SK-N-SH (cell line): ENCODE measurements around the gene TFB2M. TPM values are rescaled to one million over a fixed set of nuclear protein-coding genes. Genes with fewer than 3 reads are reported as not detected.
A peak's percentile ranks its signal among the peaks of the same experiment; 100 is the strongest.
"Not testable (repeated sequence)": the region's sequence is repeated elsewhere in the genome, so short reads cannot be mapped to it uniquely, and the experiment has no call there.

Experiments used
- CTCF ChIA-PET: fragments of 300-600, 350-600 bp; formaldehyde crosslinking; extraction: SDS; loops from one replicate; lab custom pipeline; 2021; lab: Yijun Ruan, JAX
- POLR2A ChIA-PET: fragments of 350-600 bp; sonication (Branson Sonifier 250); formaldehyde crosslinking; extraction: SDS; loops from one replicate; lab custom pipeline; 2020; ENCODE audit warnings: antibody characterized with exemption, inconsistent platforms; lab: Yijun Ruan, JAX
- DNase-seq: peaks from one replicate; pipeline ENCODE4 v3.0.0; 2012
- H2AFZ ChIP-seq: fragments of 200-600 bp; sonication (generic); 2 replicates; pipeline ENCODE4 v1.8.1; 2016; ENCODE audit warnings: antibody characterized with exemption, mild to moderate bottlenecking, low read depth
- H3F3A ChIP-seq: fragments of 200-600 bp; sonication (generic); replicated peaks from 2 replicates; pipeline ENCODE3; 2016; ENCODE audit warnings: antibody characterized with exemption, mild to moderate bottlenecking; ENCODE audit not compliant: insufficient read depth
- H3K27ac ChIP-seq, 2 experiments: fragments of 200-500 bp in 1 of 2; fragments of 200-600 bp in 1 of 2; sonication (Bioruptor generic) in 1 of 2; sonication (generic), shearing (Covaris generic) in 1 of 2; 2 replicates each; pipeline versions ENCODE4 v1.5.1 to v1.6.1; 2014 to 2016; ENCODE audit warnings: low read depth in 2 of 2, inconsistent platforms in 1 of 2, low read length in 1 of 2, mild to moderate bottlenecking in 1 of 2, mixed read lengths in 1 of 2
- H3K27me3 ChIP-seq: fragments of 200-600 bp; sonication (generic), shearing (Covaris generic); 2 replicates; pipeline ENCODE4 v1.6.1; 2016; ENCODE audit warnings: mixed run types; ENCODE audit not compliant: insufficient read depth
- H3K36me3 ChIP-seq, 2 experiments: fragments of 200-500 bp in 1 of 2; fragments of 200-600 bp in 1 of 2; sonication (Bioruptor generic) in 1 of 2; sonication (generic) in 1 of 2; replicated peaks in 1 of 2; 2 replicates each; pipeline versions ENCODE3 to v1.5.1; 2014 to 2016; ENCODE audit warnings: low read length in 1 of 2, mild to moderate bottlenecking in 1 of 2; ENCODE audit not compliant: insufficient read depth in 2 of 2, control insufficient read depth in 1 of 2
- H3K4me1 ChIP-seq, 2 experiments: fragments of 200-500 bp in 1 of 2; fragments of 200-600 bp in 1 of 2; sonication (Bioruptor generic) in 1 of 2; sonication (generic), shearing (Covaris generic) in 1 of 2; 2 replicates each; pipeline versions ENCODE4 v1.5.1 to v1.6.1; 2014 to 2016; ENCODE audit warnings: low read depth in 1 of 2, low read length in 1 of 2, mixed run types in 1 of 2; ENCODE audit not compliant: insufficient read depth in 2 of 2, control insufficient read depth in 1 of 2
- H3K4me2 ChIP-seq: fragments of 200-600 bp; sonication (generic), shearing (Covaris generic); 2 replicates; pipeline ENCODE4 v1.6.1; 2017; ENCODE audit warnings: mixed run types
- H3K4me3 ChIP-seq, 2 experiments: fragments of 200-500 bp in 1 of 2; fragments of 200-600 bp in 1 of 2; sonication (Bioruptor generic) in 1 of 2; sonication (generic), shearing (Covaris generic) in 1 of 2; 2 replicates each; pipeline versions ENCODE4 v1.5.1 to v1.8.1; 2014 to 2016; ENCODE audit warnings: low read depth in 2 of 2, inconsistent platforms in 1 of 2, low read length in 1 of 2, mild to moderate bottlenecking in 1 of 2, mixed read lengths in 1 of 2, moderate library complexity in 1 of 2
- H3K79me2 ChIP-seq: fragments of 200-600 bp; sonication (generic); 2 replicates; pipeline ENCODE4 v1.8.1; 2017; ENCODE audit warnings: mild to moderate bottlenecking; ENCODE audit not compliant: insufficient read depth
- H3K9ac ChIP-seq: fragments of 200-600 bp; sonication (generic); 2 replicates; pipeline ENCODE4 v1.6.1; 2017; ENCODE audit warnings: mixed run types
- H3K9me2 ChIP-seq: fragments of 200-600 bp; sonication (generic); 2 replicates; pipeline ENCODE4 v1.6.1; 2017; ENCODE audit warnings: mixed run types
- H3K9me3 ChIP-seq: fragments of 200-600 bp; sonication (generic); 2 replicates; pipeline ENCODE4 v1.6.1; 2017; ENCODE audit warnings: mixed run types, mild to moderate bottlenecking, moderate library complexity
- H4K20me1 ChIP-seq: fragments of 200-600 bp; sonication (generic); 2 replicates; pipeline ENCODE4 v1.6.1; 2017; ENCODE audit warnings: mild to moderate bottlenecking, mixed run types; ENCODE audit not compliant: insufficient read depth
- EP300 ChIP-seq, 2 experiments: IDR thresholded peaks; 2 replicates each; pipeline versions ENCODE4 v1.4.0 to v1.6.1; 2012; ENCODE audit warnings: borderline replicate concordance in 1 of 2, low read depth in 1 of 2, low read length in 1 of 2
- FOSL2 ChIP-seq: IDR thresholded peaks from 2 replicates; pipeline ENCODE4 v1.4.0; 2012; ENCODE audit warnings: low read depth, mild to moderate bottlenecking, moderate library complexity, borderline replicate concordance
- IRF3 ChIP-seq: fragments of 150-350 bp; IDR thresholded peaks from 2 replicates; pipeline ENCODE4 v1.6.1; 2016; ENCODE audit warnings: mild to moderate bottlenecking, low read depth, low read length
- JUND ChIP-seq: IDR thresholded peaks from 2 replicates; pipeline ENCODE4 v1.4.0; 2012
- MEF2A ChIP-seq: IDR thresholded peaks from 2 replicates; pipeline ENCODE4 v1.4.0; 2012; ENCODE audit warnings: low read depth, borderline replicate concordance
- NFIC ChIP-seq: IDR thresholded peaks from 2 replicates; pipeline ENCODE4 v1.4.0; 2012; ENCODE audit warnings: borderline replicate concordance
- PBX3 ChIP-seq: IDR thresholded peaks from 2 replicates; pipeline ENCODE4; 2012
- RXRA ChIP-seq: IDR thresholded peaks from 2 replicates; pipeline ENCODE4 v1.4.0; 2012; ENCODE audit warnings: low read depth, mild to moderate bottlenecking, borderline replicate concordance
- SMC3 ChIP-seq: IDR thresholded peaks from 2 replicates; pipeline ENCODE4 v1.6.1; 2012; ENCODE audit warnings: low read depth, low read length, improper control_type of control experiment
- TCF12 ChIP-seq: IDR thresholded peaks from 2 replicates; pipeline ENCODE4 v1.4.0; 2012
- TEAD4 ChIP-seq: IDR thresholded peaks from 2 replicates; pipeline ENCODE4 v1.4.0; 2012; ENCODE audit warnings: mild to moderate bottlenecking, borderline replicate concordance; ENCODE audit not compliant: insufficient read depth
- WGBS: methylation state at CpG from one replicate; pipeline ENCODE4 v1.1.6; 2017; ENCODE audit warnings: low lambda C conversion rate; 5-methylcytosine and 5-hydroxymethylcytosine counted together
- polyA plus RNA-seq, 3 experiments: library from polyadenylated mRNA; depleted of rRNA; stranded (reverse); fragments of >200 nt; gene quantifications; 2 replicates each; pipeline ENCODE4 v1.2.3, GENCODE V29; 2012
- TF ChIP-seq, protein P1 (sequence below): fragments of 200-600 bp; sonication (generic); IDR thresholded peaks from 2 replicates; pipeline ENCODE4 v1.6.1; 2017; ENCODE audit warnings: antibody characterized with exemption, mild to moderate bottlenecking, moderate library complexity

TFB2M gene
- polyA plus RNA-seq, 1 of the 3 experiments (the other 2 are of a cell fraction), result 17.3 TPM

GRCh38 chr1:246589919-246590318 is 23.9 kb upstream of the TFB2M start:
- POLR2A ChIA-PET, H2AFZ ChIP-seq, H3K4me2 ChIP-seq, H3K9me3 ChIP-seq, H4K20me1 ChIP-seq, DNase-seq, H3K9ac ChIP-seq, H3K9me2 ChIP-seq, H3K27me3 ChIP-seq, H3K4me3 ChIP-seq: not testable (repeated sequence)
- H3K27ac ChIP-seq, result peak overlapping the region; percentile 56 to 85; a peak in 2 of 4 replicates
- peaks cover 83% of the 10 kb centered on the region for H3K79me2 ChIP-seq
- peaks cover 46% of the 10 kb centered on the region for H3F3A ChIP-seq
- CTCF ChIA-PET, result interaction anchor here (0.8 kb wide), 1 partner anchor 11 kb away, joined by 3 read pairs; no protein-coding TSS in a partner anchor
- peaks cover 10 to 20% of the 10 kb centered on the region in 2 experiments for H3K4me1 ChIP-seq
- WGBS, result 97% methylated on average over 10 of the region's 10 CpGs
- H3K36me3 ChIP-seq, result peaks cover 9 to 11% of the 10 kb centered on the region in 2 experiments

- CTCF ChIA-PET, result no interaction called here
- no peak for DNase-seq
- POLR2A ChIA-PET, result no interaction called here
Observed at GRCh38 chr1:246588159-246588721, 22.2 kb upstream of the TFB2M start.

More at GRCh38 chr1:246588159-246588721, 22.2 kb upstream of the TFB2M start:
- Histone ChIP-seq H3K9me2 (no peaks in the 10 kb centered on the region), H3K9me3 (no peaks in the 10 kb centered on the region), H3K4me3 (no peak overlapping the region), H3K4me1 (peaks cover 12 to 19% of the 10 kb centered on the region in 2 experiments), H3K27me3 (no peaks in the 10 kb centered on the region), H3F3A (peaks cover 32% of the 10 kb centered on the region), H3K9ac (peak overlapping the region; percentile 59; the same call in 1 of the 2 replicates), H3K4me2 (peak overlapping the region; percentile 70), H3K27ac (peak overlapping the region; percentile 90 to 91; a peak in 3 of 4 replicates), H3K36me3 (peaks cover 8 to 17% of the 10 kb centered on the region in 2 experiments), H2AFZ (no peak overlapping the region), H4K20me1 (no peaks in the 10 kb centered on the region; the same call in 1 of the 2 replicates), H3K79me2 (peaks cover 83% of the 10 kb centered on the region)
- TF ChIP-seq JUND (peak; percentile 70), PBX3 (peak; percentile 90), FOSL2 (peak; percentile 85), MEF2A (peak; percentile 74; the same call in 1 of the 2 replicates), RXRA (no peak), NFIC (peak; percentile 51; the same call in 1 of the 2 replicates), SMC3 (no peak), EP300 (IDR thresholded peaks at IDR 0.05; ENCODE audit: borderline replicate concordance in 1 of 2, low read depth in 1 of 2, low read length in 1 of 2) (peak in 1 of 2 experiments; percentile 60; a peak in 1 of 4 replicates), TCF12 (peak; percentile 89), IRF3 (no peak), TEAD4 (peak; percentile 60; the same call in 1 of the 2 replicates)
- TF ChIP-seq, protein P1, sequence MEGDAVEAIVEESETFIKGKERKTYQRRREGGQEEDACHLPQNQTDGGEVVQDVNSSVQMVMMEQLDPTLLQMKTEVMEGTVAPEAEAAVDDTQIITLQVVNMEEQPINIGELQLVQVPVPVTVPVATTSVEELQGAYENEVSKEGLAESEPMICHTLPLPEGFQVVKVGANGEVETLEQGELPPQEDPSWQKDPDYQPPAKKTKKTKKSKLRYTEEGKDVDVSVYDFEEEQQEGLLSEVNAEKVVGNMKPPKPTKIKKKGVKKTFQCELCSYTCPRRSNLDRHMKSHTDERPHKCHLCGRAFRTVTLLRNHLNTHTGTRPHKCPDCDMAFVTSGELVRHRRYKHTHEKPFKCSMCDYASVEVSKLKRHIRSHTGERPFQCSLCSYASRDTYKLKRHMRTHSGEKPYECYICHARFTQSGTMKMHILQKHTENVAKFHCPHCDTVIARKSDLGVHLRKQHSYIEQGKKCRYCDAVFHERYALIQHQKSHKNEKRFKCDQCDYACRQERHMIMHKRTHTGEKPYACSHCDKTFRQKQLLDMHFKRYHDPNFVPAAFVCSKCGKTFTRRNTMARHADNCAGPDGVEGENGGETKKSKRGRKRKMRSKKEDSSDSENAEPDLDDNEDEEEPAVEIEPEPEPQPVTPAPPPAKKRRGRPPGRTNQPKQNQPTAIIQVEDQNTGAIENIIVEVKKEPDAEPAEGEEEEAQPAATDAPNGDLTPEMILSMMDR, result no peak
- 33% methylated on average over 2 of the region's 2 CpGs for WGBS
